Endodermal cell (in vitro differentiated cells): Measurements from ENCODE around the gene GNAT3. TPM values are rescaled to one million over a fixed set of nuclear protein-coding genes. Genes with fewer than 3 reads are reported as not detected.

Source experiments
- DNase-seq: peaks from one replicate; pipeline ENCODE4 v3.0.0-alpha.2; 2017
- H3K27ac ChIP-seq: 2 replicates; pipeline ENCODE4 v1.5.1; 2013; ENCODE audit warnings: mild to moderate bottlenecking, low read depth, low read length, moderate library complexity
- H3K27me3 ChIP-seq: 2 replicates; pipeline ENCODE4 v1.6.1; 2013; ENCODE audit warnings: mild to moderate bottlenecking, low read length, moderate library complexity; ENCODE audit not compliant: insufficient read depth, control insufficient read depth, poor library complexity, severe bottlenecking
- H3K36me3 ChIP-seq: 2 replicates; pipeline ENCODE4 v1.7.0; 2013; ENCODE audit warnings: mild to moderate bottlenecking, low read length, moderate library complexity; ENCODE audit not compliant: control insufficient read depth, insufficient read depth
- H3K4me1 ChIP-seq: one replicate; pipeline ENCODE4 v1.7.0; 2013; ENCODE audit warnings: low read length; ENCODE audit not compliant: control insufficient read depth, insufficient read depth
- H3K4me3 ChIP-seq: 2 replicates; pipeline ENCODE4 v1.5.1; 2013; ENCODE audit warnings: mild to moderate bottlenecking, low read length, moderate library complexity
- H3K9ac ChIP-seq: 2 replicates; pipeline ENCODE4 v1.6.1; 2013; ENCODE audit warnings: mild to moderate bottlenecking, low read length, moderate library complexity; ENCODE audit not compliant: poor library complexity, severe bottlenecking; ENCODE audit errors: extremely low read depth
- H3K9me3 ChIP-seq: 2 replicates; pipeline ENCODE4 v1.6.1; 2013; ENCODE audit warnings: mild to moderate bottlenecking, low read length, moderate library complexity; ENCODE audit not compliant: control insufficient read depth
- H3K27ac Mint-ChIP-seq: 2 replicates; pipeline ENCODE4 v1.8.0; 2020; ENCODE audit warnings: mixed read lengths
- H3K27me3 Mint-ChIP-seq: 2 replicates; pipeline ENCODE4 v1.8.0; 2021; ENCODE audit warnings: mild to moderate bottlenecking, mixed read lengths; ENCODE audit not compliant: insufficient read depth
- H3K36me3 Mint-ChIP-seq: 2 replicates; pipeline ENCODE4 v1.8.0; 2020; ENCODE audit warnings: low read depth, mixed read lengths
- H3K4me1 Mint-ChIP-seq: 2 replicates; pipeline ENCODE4 v1.8.0; 2020; ENCODE audit warnings: mixed read lengths
- H3K4me3 Mint-ChIP-seq: 2 replicates; pipeline ENCODE4 v1.8.0; 2020; ENCODE audit warnings: mild to moderate bottlenecking, moderate library complexity, mixed read lengths
- H3K9me3 Mint-ChIP-seq: 2 replicates; pipeline ENCODE4 v1.8.0; 2020; ENCODE audit warnings: mild to moderate bottlenecking, mixed read lengths
- WGBS, 2 experiments: methylation state at CpG; one replicate each; pipeline versions ENCODE4 v1.1.5 to v1.1.7; 2013; ENCODE audit warnings: missing lambda C conversion rate in 2 of 2, mixed read lengths in 1 of 2; ENCODE audit not compliant: insufficient coverage in 1 of 2, insufficient read length in 1 of 2; 5-methylcytosine and 5-hydroxymethylcytosine counted together
- total RNA-seq, 2 donors: library from RNA; stranded (reverse); fragmentation: NEBNext Ultra II Directional in 1 of 2; extraction: Animal tissue kit (Norgen Biotek cat#: 25700) in 1 of 2; gene quantifications; 2 replicates in 1 of 2; 3 replicates in 1 of 2; pipeline ENCODE4 v1.2.1, GENCODE V29; 2021
- TF ChIP-seq, protein P1 (sequence below): fragments of 200-600 bp; sonication (generic); conservative IDR thresholded peaks from 2 replicates; pipeline ENCODE4 v1.5.0; 2021; ENCODE audit warnings: antibody characterized with exemption, mild to moderate bottlenecking

The GNAT3 gene
- total RNA-seq, 2 donors from 2014 or later: not detected

DNA sequence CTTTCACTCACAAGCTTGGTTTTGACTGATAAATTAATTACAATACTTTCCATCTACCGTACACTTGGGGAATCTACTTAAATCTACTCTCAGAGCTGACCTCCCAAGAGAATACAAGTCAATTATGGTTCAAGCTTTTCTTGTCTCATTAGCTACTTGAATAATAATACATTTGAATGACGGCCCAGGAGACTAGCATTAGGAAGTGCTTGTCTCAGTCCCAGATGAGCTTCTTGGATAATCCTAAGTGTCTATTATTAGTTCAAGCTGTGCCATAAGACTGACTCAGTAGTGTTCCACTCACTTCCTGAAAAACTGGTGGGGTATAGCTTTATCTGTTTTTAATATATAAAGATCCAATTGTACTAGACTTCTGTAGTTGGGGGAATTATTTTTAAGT lies 100.2 kb downstream of the GNAT3 start:
- TF ChIP-seq, protein P1, sequence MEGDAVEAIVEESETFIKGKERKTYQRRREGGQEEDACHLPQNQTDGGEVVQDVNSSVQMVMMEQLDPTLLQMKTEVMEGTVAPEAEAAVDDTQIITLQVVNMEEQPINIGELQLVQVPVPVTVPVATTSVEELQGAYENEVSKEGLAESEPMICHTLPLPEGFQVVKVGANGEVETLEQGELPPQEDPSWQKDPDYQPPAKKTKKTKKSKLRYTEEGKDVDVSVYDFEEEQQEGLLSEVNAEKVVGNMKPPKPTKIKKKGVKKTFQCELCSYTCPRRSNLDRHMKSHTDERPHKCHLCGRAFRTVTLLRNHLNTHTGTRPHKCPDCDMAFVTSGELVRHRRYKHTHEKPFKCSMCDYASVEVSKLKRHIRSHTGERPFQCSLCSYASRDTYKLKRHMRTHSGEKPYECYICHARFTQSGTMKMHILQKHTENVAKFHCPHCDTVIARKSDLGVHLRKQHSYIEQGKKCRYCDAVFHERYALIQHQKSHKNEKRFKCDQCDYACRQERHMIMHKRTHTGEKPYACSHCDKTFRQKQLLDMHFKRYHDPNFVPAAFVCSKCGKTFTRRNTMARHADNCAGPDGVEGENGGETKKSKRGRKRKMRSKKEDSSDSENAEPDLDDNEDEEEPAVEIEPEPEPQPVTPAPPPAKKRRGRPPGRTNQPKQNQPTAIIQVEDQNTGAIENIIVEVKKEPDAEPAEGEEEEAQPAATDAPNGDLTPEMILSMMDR: no peak
- no peak for DNase-seq
- H3K27me3 ChIP-seq: no peaks in the 10 kb centered on the region
- H3K27ac ChIP-seq: no peak overlapping the region
- WGBS, 2 experiments: 86 to 100% methylated on average over 1 to 2 of the region's 2 CpGs
- no peak overlapping the region for H3K4me3 Mint-ChIP-seq
- H3K27ac Mint-ChIP-seq: no peak overlapping the region
- H3K36me3 ChIP-seq: no peaks in the 10 kb centered on the region
- no peak overlapping the region for H3K9ac ChIP-seq
- no peaks in the 10 kb centered on the region for H3K27me3 Mint-ChIP-seq
- H3K4me3 ChIP-seq: no peak overlapping the region
- H3K4me1 ChIP-seq: no peaks in the 10 kb centered on the region
- H3K4me1 Mint-ChIP-seq: peaks cover 2% of the 10 kb centered on the region
- no peaks in the 10 kb centered on the region for H3K36me3 Mint-ChIP-seq
- H3K9me3 ChIP-seq: peaks cover 6% of the 10 kb centered on the region
- peaks cover 4% of the 10 kb centered on the region for H3K9me3 Mint-ChIP-seq

DNA sequence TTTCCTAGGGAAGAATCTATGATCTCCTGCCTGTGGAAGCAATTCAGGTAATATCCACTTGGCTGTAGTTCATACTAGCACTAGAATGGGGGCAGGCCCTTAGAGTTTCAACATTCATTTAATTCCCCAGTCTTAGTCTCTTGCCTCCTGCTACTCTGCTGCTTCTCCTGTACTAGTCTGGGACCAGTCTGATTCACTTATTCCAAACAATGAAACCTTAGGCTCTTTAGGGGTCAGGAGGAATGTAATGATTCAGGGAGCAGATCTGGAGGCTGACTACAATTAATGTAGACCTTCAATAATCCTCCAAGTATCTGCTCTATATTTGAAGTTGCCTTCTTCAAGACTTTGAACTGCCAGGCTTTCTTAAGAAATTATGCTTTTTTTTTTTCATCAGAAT lies 101.8 kb downstream of the GNAT3 start:
- H3K9me3 Mint-ChIP-seq: peaks cover 4% of the 10 kb centered on the region
- H3K27me3 ChIP-seq: no peaks in the 10 kb centered on the region
- H3K9ac ChIP-seq: no peak overlapping the region
- peaks cover 6% of the 10 kb centered on the region for H3K9me3 ChIP-seq
- H3K27ac ChIP-seq: no peak overlapping the region
- H3K4me3 Mint-ChIP-seq: no peak overlapping the region
- H3K36me3 Mint-ChIP-seq: no peaks in the 10 kb centered on the region
- no peak overlapping the region for H3K4me3 ChIP-seq
- TF ChIP-seq, protein P1: no peak
- H3K4me1 Mint-ChIP-seq: peaks cover 3% of the 10 kb centered on the region
- H3K27ac Mint-ChIP-seq: no peak overlapping the region
- H3K27me3 Mint-ChIP-seq: no peaks in the 10 kb centered on the region
- no peak for DNase-seq
- no peaks in the 10 kb centered on the region for H3K36me3 ChIP-seq
- no peaks in the 10 kb centered on the region for H3K4me1 ChIP-seq

Other genes with a start within 250 kb of the GNAT3 start
- gene CD36, start 126.6 kb upstream of the GNAT3 start, total RNA-seq: under 1 TPM; 0.18 to 0.29 TPM